Large intestine (tissue), 3 donors: ENCODE measurements around the gene KLF15. TPM values are rescaled to one million over a fixed set of nuclear protein-coding genes. Genes with fewer than 3 reads are reported as not detected.

Experiments used
- DNase-seq, 2 donors: peaks; one replicate each; pipeline versions ENCODE4 v3.0.0 to v3.0.0-alpha.2; 2013
- H3K27ac ChIP-seq: one replicate; pipeline ENCODE4 v1.5.1; 2013; ENCODE audit warnings: low read length
- H3K27me3 ChIP-seq: 2 replicates; pipeline ENCODE4 v1.6.1; 2013; ENCODE audit warnings: low read length; ENCODE audit not compliant: control insufficient read depth, insufficient read depth
- H3K36me3 ChIP-seq: 2 replicates; pipeline ENCODE4 v1.6.1; 2013; ENCODE audit warnings: low read length; ENCODE audit not compliant: control insufficient read depth, insufficient read depth
- H3K4me1 ChIP-seq: one replicate; pipeline ENCODE4 v1.6.1; 2013; ENCODE audit warnings: low read length; ENCODE audit not compliant: control insufficient read depth, insufficient read depth
- H3K4me3 ChIP-seq: one replicate; pipeline ENCODE4 v1.5.1; 2013; ENCODE audit warnings: low read length
- H3K9me3 ChIP-seq: one replicate; pipeline ENCODE4 v1.6.1; 2013; ENCODE audit warnings: mild to moderate bottlenecking, low read depth, low read length, moderate library complexity; ENCODE audit not compliant: control insufficient read depth
- WGBS: methylation state at CpG from one replicate; pipeline ENCODE4 v1.1.5; 2013; ENCODE audit warnings: low lambda C conversion rate; ENCODE audit not compliant: insufficient coverage; 5-methylcytosine and 5-hydroxymethylcytosine counted together
- polyA plus RNA-seq: library from polyadenylated mRNA; unstranded; fragments of 120-200 nt; gene quantifications from one replicate; pipeline ENCODE4 v1.2.1, GENCODE V29; 2013

Gene KLF15
- polyA plus RNA-seq, 1 donor: 1.4 TPM

DNA sequence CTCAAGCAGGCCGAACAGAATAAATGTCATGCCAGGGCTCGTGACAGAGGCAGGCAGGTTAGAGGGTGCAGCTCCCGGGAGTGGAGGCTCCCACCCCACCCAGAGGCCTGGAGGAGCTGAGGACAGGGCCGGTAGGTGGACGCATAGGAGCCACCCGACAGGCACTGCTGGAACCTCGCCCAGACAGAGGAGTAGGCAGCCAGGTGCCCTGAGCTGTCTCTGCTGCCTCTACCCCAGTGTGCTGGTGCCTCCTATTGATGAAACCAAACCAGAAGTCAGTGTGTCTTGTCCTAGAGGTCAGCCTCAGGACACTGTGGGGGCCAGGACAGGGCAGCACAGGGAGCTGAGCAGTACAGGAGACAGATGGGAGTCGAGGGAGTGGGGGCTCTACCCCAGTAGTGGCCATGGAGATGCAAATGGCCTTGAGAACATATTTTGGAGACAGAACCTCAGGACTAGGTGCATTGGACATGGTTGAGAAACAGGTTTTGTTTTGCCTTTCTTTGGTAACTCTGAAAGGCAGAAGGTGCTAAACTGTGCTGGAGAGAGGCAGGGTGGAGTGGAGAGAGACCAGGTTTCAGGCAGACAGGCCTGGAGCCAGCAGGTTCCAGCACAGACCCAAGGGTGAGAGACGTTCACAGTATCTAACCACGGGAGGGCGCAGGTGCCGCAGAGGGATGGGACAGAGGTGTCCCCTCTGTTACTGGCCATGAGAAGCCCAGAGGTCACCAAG, 15.4 kb upstream of the KLF15 start:
- Histone ChIP-seq H3K4me1 (peaks cover 2% of the 10 kb centered on the region), H3K4me3 (no peak overlapping the region), H3K27ac (no peak overlapping the region), H3K9me3 (peaks cover 5% of the 10 kb centered on the region), H3K36me3 (no peaks in the 10 kb centered on the region), H3K27me3 (no peaks in the 10 kb centered on the region)
- WGBS: no CpG with 5 or more reads among the region's 12 CpGs
- no peak for DNase-seq

DNA sequence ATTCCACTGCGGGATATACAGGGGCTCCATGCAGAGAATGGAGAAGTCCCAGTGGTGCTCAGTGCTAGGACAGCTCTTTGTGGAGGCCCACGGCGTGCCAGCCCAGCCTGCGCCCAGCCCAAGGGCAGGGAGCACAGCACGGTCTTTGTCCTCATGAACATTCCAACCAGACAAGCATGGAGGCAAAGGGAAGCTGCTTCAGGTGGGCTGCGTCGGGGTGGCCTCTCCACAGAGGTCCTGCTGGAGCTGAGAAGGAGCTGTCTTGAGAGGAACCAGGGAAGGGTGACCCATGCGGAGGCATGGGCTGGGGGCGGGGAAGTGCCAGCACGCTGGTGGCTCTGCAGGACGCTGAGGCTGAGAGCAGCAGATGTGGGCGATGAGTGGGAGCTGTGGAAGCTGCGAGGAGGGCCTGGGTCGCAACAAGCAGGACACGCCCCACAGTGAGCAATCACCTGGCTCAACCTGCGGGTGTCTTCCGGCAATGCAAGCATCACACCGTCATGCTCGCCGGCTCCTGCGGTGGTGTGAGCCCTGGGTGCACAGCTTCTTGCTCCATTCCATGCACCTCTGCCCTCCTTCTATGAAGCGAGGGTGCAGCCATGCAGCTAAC, 14.0 kb upstream of the KLF15 start:
- H3K4me1 ChIP-seq: peaks cover 8% of the 10 kb centered on the region
- H3K9me3 ChIP-seq: peaks cover 5% of the 10 kb centered on the region
- H3K27me3 ChIP-seq: no peaks in the 10 kb centered on the region
- no peak for DNase-seq
- H3K27ac ChIP-seq: no peak overlapping the region
- WGBS: 60% methylated on average over 2 of the region's 22 CpGs
- H3K4me3 ChIP-seq: no peak overlapping the region
- H3K36me3 ChIP-seq: no peaks in the 10 kb centered on the region

DNA sequence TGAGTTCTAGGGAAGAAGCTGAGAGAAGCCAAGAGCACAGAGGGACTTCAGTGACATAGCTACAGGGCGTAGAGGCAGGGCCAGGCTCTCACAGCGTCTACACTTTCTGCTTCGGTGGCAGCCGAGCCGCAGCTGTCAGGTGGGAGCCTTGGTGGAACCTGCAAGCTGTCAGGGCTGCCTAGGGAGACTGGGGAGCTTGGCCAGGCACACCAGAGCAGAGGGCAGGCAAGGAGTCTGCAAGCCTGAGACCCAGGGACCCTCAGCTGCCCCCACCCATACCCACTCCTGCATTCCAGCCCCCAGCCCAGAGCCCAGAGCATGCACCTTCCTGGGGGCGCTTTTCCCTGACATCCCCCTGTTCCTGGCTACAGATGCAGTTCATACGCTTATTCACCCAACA, 13.4 kb upstream of the KLF15 start:
- DNase-seq: no peak

DNA sequence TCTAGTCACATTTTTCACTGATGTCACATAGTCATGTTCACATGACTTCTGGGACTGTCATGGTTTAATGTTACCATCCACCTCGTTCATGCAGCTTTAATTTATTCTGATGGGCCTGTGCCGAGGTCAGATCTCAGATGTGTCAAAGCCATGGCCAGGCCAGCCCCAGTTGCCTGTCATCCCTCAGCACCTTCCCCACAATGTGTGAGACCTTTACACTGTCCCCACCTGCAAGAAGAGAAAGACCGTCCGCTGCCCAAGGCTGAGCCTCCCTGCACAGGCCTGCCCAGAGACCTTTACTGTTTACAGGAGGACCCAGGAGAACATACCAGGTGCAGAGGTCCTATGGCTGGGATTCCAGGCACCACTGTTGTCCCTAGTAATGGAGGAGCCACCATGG, 12.8 kb upstream of the KLF15 start:
- DNase-seq: no peak
- no CpG with 5 or more reads among the region's 4 CpGs for WGBS
- Histone ChIP-seq H3K27me3 (no peaks in the 10 kb centered on the region), H3K9me3 (peaks cover 5% of the 10 kb centered on the region), H3K4me1 (peaks cover 8% of the 10 kb centered on the region), H3K4me3 (no peak overlapping the region), H3K27ac (no peak overlapping the region), H3K36me3 (no peaks in the 10 kb centered on the region)

More for the DNA sequence above, 13.4 kb upstream of the KLF15 start:
- H3K27me3 ChIP-seq: no peaks in the 10 kb centered on the region
- peaks cover 5% of the 10 kb centered on the region for H3K9me3 ChIP-seq
- no peak overlapping the region for H3K4me3 ChIP-seq
- WGBS: no CpG with 5 or more reads among the region's 7 CpGs
- no peak overlapping the region for H3K27ac ChIP-seq
- H3K4me1 ChIP-seq: peaks cover 8% of the 10 kb centered on the region
- no peaks in the 10 kb centered on the region for H3K36me3 ChIP-seq

DNA sequence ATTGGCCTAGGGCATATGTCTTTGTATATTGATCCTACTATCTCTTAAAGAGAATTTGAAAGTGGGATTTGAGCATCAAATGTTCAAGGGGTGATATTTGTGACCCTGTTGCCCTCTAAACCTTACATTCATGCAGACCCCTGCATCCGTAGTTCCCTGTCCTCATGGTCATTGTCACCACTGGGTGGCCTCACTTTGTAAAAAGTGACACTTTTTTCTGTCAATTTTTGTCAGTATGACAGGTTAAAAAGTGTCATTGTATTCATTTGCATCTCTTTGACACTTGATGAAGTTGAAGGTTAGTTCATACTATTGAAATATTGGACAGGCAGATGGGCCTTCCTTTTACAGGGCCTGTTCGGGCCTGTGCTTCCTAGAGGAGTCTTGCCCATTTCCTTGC, 12.3 kb upstream of the KLF15 start:
- Histone ChIP-seq H3K36me3 (no peaks in the 10 kb centered on the region), H3K27ac (no peak overlapping the region), H3K9me3 (peaks cover 5% of the 10 kb centered on the region), H3K27me3 (no peaks in the 10 kb centered on the region), H3K4me1 (peaks cover 8% of the 10 kb centered on the region), H3K4me3 (no peak overlapping the region)
- WGBS: no CpG with 5 or more reads among the region's 2 CpGs
- no peak for DNase-seq

DNA sequence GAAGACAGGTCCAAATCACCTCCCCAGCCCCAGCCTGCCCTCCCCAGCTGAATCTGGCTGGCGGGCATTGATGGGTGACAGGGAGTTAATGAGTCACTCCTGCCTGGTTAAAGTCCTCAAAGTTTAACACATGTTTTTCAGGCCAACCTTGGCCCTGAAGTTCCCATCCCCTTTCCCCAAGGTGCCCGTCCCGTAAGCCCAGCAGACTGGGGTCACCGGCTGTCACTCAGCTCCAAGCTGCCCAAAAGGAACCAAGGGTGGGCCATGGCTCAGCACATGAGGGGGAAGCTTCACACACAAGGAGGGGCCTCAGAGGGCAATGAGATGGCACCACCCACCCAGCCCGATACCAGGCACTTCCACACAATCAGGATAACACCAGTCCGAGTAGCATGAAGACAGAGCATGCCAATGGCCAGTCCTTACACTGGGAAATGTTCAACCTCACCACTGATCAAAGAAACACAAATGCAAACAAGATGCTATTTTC, 10.2 kb upstream of the KLF15 start:
- peak in 1 of 2 donors; percentile 51 for DNase-seq
- Histone ChIP-seq H3K36me3 (no peaks in the 10 kb centered on the region), H3K9me3 (peaks cover 5% of the 10 kb centered on the region), H3K27me3 (peaks cover under 1% of the 10 kb centered on the region), H3K27ac (no peak overlapping the region), H3K4me3 (no peak overlapping the region), H3K4me1 (peaks cover 8% of the 10 kb centered on the region)
- no CpG with 5 or more reads among the region's 6 CpGs for WGBS

DNA sequence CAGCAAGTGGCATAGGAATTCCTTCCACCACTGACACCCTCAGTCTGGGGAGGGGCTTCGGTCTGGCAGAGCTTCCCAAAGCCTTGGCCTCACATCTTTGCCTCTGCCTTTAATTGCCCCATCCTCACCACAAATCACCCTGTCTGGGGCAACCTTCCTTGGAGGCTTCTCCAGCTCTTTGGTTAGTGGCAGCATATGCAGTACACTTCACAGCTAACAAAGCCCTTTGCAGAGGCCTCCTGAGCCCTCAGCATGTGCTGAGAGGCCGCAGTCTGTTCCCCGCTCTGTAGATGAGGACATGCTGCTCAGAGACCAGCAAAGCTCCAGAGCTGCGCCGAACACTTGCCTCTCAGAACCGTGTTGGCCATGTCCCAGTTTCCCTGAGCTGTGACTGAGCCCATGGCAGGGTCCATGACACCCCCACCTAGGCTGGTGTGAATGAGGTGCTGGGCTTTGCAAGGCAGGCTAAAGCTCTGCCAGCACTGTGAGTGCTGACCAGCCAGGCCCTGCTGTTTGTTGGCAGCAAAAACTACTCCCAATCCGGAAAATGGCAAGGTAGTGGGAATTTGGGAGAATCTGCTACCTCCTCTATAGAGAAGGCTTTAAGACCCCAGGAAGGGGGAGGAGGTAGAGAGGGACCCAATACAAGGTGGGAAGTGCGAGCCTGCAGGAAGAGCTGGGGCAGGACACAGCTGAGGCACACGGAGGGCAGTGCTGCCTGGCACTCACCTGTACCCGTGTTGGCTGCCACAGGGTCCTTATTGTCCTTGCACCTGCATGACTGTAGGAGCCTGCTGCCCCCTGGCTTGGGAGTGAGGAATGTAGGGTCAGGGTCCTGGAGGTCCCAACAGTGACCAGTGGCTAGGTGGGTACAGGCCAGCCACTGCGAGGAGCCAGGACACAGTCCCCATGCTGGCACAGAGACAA, 8.4 kb upstream of the KLF15 start:
- no peak for DNase-seq
- Histone ChIP-seq H3K9me3 (no peaks in the 10 kb centered on the region), H3K27me3 (peaks cover 14% of the 10 kb centered on the region), H3K27ac (no peak overlapping the region), H3K4me1 (peaks cover 8% of the 10 kb centered on the region), H3K36me3 (no peaks in the 10 kb centered on the region), H3K4me3 (no peak overlapping the region)
- WGBS: 80% methylated on average over 1 of the region's 11 CpGs

DNA sequence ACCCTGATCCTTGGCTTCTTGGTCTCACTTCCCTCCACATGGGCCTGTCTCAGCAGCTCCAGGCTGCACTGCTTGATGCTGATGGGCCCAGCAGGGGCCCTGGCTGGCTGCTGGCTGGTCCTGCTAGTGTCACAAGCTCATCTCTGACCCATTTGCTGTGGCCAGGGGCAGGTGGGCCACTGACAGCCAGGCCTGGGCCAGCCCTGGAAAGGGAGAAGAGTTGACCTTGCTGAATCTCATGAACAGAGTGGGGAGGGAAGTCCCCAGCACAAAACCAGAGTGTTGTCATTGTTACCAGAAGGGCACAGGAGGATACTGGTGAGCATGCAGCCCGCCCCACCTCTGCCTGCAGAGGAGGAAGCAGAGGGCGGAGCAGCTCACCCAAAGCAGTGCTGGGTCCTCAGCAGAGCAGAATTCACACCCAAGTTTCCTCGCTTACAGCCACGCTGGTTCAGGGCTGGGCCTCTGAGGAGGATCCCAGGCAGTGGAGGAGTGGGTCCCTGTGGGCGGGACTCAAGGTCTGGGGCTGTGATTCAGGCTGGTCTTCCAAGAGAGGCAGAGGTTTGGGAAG, 7.6 kb upstream of the KLF15 start:
- H3K27ac ChIP-seq: no peak overlapping the region
- peaks cover 22% of the 10 kb centered on the region for H3K27me3 ChIP-seq
- no peaks in the 10 kb centered on the region for H3K9me3 ChIP-seq
- peaks cover 8% of the 10 kb centered on the region for H3K4me1 ChIP-seq
- no peaks in the 10 kb centered on the region for H3K36me3 ChIP-seq
- no peak overlapping the region for H3K4me3 ChIP-seq
- 100% methylated on average over 1 of the region's 5 CpGs for WGBS
- no peak for DNase-seq

DNA sequence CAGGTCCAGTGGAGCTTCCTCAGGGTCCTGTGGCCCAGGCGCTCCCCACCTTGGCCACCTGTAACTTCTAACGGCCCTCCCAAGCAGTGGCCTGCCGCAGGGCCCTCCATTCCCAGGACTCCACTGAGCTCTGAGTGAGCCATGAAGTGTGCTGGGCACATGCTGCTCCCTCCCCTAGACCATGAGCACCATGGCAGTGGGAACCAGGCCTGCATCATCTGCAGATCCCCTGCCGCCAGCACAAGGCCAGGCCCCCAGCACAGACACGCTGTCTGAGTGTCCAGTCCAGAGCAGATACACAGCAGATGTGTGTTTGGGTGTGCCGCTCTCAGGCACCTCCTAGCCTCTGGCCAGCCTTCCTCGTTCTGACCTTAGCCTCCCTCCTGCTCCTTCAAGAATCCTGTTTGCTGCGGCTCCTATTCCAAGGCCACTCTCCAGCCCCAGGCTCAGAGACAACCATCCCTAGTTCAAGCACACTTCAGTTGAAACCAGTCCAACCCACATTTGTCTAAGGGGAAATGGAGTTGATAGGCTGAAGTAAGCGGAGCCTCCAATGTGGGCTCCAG, 7.0 kb upstream of the KLF15 start:
- no peak overlapping the region for H3K4me3 ChIP-seq
- no peaks in the 10 kb centered on the region for H3K9me3 ChIP-seq
- H3K27ac ChIP-seq: no peak overlapping the region
- DNase-seq: no peak
- H3K27me3 ChIP-seq: peaks cover 27% of the 10 kb centered on the region
- WGBS: no CpG with 5 or more reads among the region's 9 CpGs
- H3K4me1 ChIP-seq: peaks cover 8% of the 10 kb centered on the region
- no peaks in the 10 kb centered on the region for H3K36me3 ChIP-seq

DNA sequence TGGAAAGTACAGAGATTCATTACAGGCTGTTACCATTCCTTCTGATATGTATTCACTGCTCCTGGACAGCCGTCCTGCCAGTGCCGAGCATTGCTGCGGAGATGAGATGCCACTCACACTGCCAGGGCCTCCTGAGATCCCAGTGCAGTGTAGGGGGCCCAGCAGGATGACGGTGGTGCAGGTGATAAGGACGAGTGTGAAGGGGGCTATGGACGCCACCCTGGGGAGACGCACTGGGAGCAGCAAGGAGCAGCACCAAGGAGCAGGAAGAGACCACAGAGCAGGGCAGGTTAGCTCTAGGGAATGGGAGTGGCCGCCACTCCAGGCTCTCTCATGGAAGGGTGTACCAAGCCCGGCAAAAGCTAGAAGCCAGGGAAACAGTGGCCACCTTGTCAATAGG, 4.0 kb upstream of the KLF15 start:
- H3K9me3 ChIP-seq: peaks cover 3% of the 10 kb centered on the region
- DNase-seq: no peak
- no peaks in the 10 kb centered on the region for H3K36me3 ChIP-seq
- WGBS: no CpG with 5 or more reads among the region's 9 CpGs
- H3K4me3 ChIP-seq: no peak overlapping the region
- H3K27ac ChIP-seq: no peak overlapping the region
- peaks cover 11% of the 10 kb centered on the region for H3K4me1 ChIP-seq
- peaks cover 48% of the 10 kb centered on the region for H3K27me3 ChIP-seq
